Stimulated activated CD4-positive, alpha-beta T cell treated with anti-CD3 and anti-CD28 coated beads, Interleukin-2, amount 100 ng/mL, for 24 hours (primary cell): Measurements from ENCODE around the gene RBL1.
"Not testable (repeated sequence)": the region's sequence is repeated elsewhere in the genome, so short reads cannot be mapped to it uniquely, and the experiment has no call there.

Source experiments
- DNase-seq, 2 donors: peaks; one replicate each; pipeline ENCODE4 v3.0.0-alpha.2; 2020

RBL1 gene

GRCh38 chr20:37095599-37096414, at the start of gene RBL1:
RBL1 (minus strand) TSS chr20:37095997; CDS start chr20:37095928, 69 bp downstream.
- DNase-seq, result peak; percentile 88 to 89

DNA sequence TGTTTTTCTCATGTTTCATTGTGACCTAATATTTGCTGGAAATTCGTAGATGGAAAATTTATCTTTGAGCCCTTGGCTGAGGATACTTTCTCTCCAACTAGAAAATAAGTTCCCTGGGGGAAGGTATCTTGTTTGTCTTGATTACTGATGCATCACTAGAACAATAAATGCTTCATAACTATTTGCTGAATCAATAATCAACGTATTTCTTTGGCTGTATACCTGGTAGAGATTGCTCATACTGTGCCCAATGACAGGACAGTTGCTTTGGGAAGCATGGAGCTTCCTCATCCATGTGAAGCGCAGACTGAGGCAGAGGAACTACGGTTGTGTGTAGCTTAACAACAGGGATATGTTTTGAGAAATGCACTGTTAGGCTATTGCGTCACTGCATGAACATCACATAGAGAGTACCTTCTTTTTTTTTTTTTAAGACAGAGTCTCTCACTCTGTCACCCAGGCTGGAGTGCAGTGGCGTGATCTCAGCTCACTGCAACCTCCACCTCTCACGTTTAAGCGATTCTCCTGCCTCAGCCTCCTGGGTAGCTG, 49.1 kb upstream of the RBL1 start:
- no peak for DNase-seq

GRCh38 chr20:37142708-37143107, 46.9 kb upstream of the RBL1 start:
- no peak for DNase-seq

DNA sequence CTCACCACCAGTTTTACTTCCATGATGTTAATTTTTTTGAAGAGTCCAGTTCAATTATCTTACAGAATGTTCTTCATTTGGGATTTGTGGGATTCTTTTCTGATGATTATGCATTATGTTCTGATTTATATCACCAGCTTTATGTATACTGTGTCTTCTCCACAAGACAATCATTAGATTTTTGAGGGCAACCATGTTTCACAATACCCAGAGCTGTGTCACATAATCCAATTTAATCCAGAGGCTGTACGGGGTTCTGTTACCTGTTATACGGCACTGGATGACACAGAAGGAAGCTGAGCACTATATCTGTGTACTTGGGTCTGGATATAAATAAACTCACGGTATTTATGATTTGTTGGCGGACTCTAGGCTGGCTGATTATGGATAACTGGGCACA, 41.8 kb upstream of the RBL1 start:
- no peak for DNase-seq

- DNase-seq, result no peak
These were observed 38.2 kb upstream of the RBL1 start for GRCh38 chr20:37133952-37134351.

DNA sequence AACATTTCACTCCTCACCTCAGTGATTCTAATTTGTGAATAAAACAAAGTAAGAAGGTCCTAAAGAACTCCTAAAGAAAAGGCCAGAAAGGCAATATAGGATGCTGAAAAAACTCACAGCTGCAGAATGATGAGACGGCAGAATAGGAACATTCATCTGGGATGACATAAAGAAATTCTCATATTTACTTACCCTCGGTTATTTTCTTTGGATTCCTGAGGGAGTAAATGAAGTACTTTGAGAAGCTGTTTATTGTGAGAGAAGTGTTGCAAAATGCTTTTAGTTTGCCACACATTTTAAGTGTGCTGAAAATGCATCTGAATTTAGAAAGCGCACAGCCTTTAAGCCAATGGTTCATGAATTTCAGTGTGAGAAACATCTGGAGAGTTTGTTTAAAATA, 35.7 kb upstream of the RBL1 start:
- DNase-seq, result no peak

DNA sequence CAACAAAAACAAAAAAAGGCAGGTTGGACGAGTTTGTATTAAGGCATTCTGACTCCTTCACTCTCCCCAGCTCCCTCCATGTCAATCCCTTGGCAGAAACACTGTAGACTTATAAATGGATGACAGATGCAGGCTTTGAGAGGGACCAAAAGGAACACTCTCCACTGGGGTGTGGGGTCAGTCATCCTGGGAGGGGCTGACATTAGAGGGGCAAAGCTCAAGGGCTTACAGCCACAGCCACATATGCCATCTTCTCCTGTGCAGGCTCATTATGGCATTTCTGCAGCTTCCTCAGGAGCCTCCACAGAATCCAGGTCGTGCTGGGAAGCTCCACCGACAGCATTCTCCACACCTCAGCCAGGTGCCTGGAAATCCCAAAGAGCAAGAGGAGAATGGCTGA, 33.0 kb upstream of the RBL1 start:
- no peak for DNase-seq

DNA sequence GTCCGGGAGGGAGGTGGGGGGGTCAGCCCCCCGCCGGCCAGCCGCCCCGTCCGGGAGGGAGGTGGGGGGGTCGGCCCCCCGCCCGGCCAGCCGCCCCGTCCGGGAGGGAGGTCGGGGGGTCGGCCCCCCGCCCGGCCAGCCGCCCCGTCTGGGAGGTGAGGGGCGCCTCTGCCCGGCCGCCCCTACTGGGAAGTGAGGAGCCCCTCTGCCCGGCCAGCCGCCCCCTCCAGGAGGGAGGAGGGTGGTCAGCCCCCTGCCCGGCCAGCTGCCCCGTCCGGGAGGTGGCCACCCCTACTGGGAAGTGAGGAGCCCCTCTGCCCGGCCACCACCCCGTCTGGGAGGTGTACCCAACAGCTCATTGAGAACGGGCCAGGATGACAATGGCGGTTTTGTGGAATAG, 30.5 kb upstream of the RBL1 start:
- DNase-seq, result not testable (repeated sequence)

GRCh38 chr20:37123441-37123840, 27.6 kb upstream of the RBL1 start:
- DNase-seq, result no peak

- DNase-seq, result no peak
These were observed 24.7 kb upstream of the RBL1 start for GRCh38 chr20:37120497-37120896.

- no peak for DNase-seq
These were observed 23.7 kb upstream of the RBL1 start for GRCh38 chr20:37119356-37120036.

- no peak for DNase-seq
These were observed 18.2 kb upstream of the RBL1 start for GRCh38 chr20:37114012-37114411.

DNA sequence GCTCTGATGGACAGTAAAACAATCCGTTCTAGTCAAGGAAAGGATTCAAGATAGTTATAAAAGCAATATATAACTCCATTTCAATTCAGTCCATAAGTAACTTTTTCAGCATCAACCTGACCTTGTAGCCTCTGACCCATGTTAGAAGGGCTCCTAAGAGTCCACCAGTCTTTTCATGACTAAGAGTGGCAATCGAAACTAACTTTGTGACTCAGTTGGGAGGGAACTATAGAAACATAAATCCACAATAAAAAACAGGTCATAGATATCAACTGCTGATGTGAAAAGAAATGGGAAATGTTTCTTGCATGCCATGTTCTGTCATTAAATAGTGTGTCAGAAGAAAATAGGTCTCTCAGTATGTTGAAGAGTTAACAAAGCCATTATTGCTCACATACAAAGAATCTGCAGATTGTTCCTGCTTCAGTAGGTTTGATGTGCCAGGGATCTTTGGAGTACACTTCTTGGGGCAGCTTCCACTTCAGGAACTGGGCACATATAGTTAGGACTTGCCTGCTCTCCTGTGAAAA, 16.2 kb upstream of the RBL1 start:
- no peak for DNase-seq

- DNase-seq, result no peak
These were observed 12.9 kb upstream of the RBL1 start for GRCh38 chr20:37108676-37109075.

GRCh38 chr20:37102571-37102970, 6.8 kb upstream of the RBL1 start:
- DNase-seq, result no peak

DNA sequence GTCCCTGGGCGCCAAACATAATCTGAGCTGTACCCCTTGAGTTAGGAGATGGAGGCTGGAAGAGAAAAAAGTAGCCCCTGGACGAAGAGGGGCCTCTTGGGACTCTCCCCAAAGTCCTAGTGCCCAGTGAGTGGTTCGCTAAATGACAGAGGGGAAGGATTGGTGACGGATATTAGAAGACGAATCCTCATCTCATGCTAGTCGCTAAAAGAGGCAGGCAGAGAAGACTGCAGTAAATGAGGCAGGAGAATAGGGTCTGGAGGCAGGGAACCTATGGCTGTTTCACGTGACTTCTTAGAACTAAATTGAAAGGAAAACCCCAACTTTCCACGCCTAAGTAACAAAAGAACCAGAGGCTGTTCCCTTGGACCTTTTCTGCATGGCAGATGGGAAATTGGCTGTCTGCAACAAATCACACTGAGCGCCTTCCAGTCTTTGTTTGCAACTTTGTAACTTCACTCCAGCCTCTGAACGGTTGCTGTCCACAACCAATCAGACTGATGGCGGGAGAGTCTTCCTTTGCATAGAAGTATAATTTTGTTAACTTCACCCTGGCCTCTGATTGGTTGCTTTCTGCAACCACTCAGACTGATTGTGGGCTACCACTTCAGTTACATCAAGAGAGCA, 731 bp upstream of the RBL1 start:
- DNase-seq, result no peak

DNA sequence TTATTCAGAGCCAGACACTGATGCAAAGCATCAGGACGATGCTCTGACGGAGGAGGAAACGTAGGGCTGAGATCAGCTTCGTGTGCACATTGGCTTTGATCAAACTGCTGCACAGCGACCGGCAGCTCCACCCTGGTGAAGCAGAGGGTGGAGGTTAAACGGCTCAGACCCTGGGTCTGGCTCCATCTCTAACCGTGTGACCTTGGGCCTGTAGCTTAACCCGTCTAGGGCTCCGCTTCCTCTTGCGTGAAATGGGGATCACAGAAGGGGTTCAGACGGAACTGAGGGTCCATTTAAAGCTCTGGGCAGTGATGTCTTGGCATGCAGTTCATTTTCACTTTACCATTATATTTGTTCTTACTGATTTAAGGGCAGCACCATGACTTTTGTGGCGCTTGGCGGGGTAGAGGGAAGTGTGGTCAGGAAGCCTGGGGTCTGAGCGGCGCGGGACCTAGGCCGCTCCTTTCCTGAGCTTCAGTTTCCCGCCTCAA, 644 bp downstream of the RBL1 start:
- peak; percentile 42 to 49 for DNase-seq

DNA sequence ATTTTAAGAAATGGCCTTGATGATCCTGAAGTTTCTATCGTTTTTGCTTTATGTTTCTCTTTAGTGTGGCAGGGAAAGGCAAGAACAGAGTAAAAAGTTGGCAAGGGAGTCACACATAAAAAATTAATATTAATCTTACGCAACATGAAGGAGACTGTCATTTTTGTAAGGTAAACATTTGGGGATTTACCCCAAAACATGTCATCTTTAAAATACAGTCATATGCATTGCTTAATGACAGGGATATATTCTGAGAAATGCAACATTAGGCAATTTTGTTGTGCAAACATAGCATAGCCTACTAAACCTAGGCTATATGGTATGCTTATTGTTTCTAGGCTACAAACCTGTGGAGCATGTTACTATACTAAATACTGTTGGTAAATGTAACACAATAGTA, 5.4 kb downstream of the RBL1 start:
- DNase-seq, result no peak

GRCh38 chr20:37081717-37082289, 14.0 kb downstream of the RBL1 start:
- peak; percentile 14 to 27 for DNase-seq

DNA sequence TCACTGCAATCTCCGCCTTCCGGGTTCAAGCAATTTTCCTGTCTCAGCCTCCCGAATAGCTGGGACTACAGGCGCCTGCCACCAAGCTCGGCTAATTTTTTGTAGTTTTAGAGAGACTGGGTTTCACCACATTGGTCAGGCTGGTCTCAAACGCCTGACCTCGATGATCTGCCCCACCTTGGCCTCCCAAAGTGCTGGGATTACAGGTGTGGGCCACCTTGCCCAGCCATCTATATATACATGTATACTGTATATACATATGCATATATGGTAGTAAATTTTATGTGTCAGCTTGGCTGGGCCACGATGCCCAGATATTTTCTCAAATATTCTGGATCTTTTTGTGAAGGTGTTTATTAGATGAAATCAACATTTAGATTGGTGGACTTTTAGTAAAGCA, 18.8 kb downstream of the RBL1 start:
- no peak for DNase-seq

DNA sequence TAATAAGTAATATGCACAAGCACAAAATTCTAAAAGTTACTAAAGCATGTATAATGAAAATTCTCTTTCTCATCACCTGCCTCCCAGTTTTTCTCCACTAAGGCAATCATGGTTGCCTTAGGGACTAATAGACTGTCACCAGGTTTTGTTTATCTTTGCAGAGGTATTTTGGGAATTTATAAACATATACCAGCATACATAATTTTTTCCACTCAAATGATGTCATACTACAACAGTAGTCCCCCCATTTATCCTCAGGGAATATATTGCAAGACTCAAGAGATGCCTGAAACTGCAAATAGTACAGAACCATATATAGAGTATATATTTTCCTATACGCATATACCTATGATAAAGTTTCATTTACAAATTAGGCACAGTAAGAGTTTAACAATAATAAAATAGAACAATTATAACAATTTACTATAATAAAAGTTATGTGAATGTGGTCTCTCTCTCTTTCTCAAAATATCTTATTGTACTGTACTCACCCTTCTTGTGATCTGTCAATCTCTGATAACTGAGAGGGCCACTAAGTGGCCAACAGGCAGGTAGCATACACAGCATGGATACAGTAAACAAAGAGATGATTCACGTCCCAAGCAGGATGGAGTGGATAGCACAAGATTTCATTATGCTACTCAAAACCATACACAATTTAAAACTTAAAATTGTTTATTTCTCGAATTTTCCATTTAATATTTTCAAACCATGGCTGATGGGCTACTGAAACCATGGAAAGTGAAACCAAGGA, 19.7 kb downstream of the RBL1 start:
- no peak for DNase-seq
